GM12875 (cell line): Measurements from ENCODE around the gene TMEFF1.

Source experiments
- H3K4me3 ChIP-seq: one replicate; pipeline ENCODE4 v1.5.1; 2011; ENCODE audit warnings: low read depth, low read length, control low read depth
- TF ChIP-seq, protein P1 (sequence below): IDR thresholded peaks from 2 replicates; pipeline ENCODE4 v1.5.1; 2011; ENCODE audit warnings: low read depth, mild to moderate bottlenecking, control low read depth, inconsistent platforms, low read length, moderate library complexity, borderline replicate concordance; ENCODE audit not compliant: insufficient read depth

Gene TMEFF1

DNA sequence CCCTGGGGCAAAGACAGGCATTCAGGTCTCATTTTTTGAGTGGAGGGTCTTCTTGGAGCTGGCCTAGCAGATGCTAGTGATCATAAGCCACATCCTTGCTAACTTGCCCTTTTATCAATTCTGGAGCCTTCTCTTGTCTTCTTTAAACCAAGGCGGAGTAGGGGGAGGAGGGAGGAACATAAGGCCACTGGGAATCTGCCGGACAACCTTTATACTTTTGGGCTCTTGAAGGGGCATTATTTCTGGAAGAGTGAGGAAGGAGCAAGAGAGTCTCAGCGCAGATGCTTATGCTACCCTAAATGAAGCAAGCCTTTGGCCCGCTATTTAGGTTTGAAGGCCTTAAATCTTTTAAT lies 2.0 kb downstream of the TMEFF1 start:
- H3K4me3 ChIP-seq, result no peak overlapping the region
- TF ChIP-seq, protein P1, sequence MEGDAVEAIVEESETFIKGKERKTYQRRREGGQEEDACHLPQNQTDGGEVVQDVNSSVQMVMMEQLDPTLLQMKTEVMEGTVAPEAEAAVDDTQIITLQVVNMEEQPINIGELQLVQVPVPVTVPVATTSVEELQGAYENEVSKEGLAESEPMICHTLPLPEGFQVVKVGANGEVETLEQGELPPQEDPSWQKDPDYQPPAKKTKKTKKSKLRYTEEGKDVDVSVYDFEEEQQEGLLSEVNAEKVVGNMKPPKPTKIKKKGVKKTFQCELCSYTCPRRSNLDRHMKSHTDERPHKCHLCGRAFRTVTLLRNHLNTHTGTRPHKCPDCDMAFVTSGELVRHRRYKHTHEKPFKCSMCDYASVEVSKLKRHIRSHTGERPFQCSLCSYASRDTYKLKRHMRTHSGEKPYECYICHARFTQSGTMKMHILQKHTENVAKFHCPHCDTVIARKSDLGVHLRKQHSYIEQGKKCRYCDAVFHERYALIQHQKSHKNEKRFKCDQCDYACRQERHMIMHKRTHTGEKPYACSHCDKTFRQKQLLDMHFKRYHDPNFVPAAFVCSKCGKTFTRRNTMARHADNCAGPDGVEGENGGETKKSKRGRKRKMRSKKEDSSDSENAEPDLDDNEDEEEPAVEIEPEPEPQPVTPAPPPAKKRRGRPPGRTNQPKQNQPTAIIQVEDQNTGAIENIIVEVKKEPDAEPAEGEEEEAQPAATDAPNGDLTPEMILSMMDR, result no peak

DNA sequence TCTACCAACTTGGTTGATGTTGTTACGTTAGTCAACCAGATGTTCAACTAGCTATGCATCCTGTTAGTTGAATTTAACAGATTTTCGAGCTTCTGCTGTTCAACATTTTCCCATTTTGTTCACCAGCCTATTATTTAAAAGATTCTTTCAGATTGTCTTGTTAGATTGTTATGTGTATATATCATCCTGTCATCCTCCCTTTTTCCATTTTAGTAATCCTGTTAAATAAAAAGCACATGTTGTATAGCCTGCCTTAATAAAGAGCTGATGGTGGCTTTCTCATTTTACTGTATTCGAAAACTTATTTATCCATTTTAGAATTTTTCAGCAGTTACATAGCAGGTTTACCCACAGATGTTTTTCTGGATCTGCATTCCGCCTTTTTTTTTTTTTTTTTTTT lies 4.3 kb downstream of the TMEFF1 start:
- H3K4me3 ChIP-seq, result no peak overlapping the region
- TF ChIP-seq, protein P1, result no peak

DNA sequence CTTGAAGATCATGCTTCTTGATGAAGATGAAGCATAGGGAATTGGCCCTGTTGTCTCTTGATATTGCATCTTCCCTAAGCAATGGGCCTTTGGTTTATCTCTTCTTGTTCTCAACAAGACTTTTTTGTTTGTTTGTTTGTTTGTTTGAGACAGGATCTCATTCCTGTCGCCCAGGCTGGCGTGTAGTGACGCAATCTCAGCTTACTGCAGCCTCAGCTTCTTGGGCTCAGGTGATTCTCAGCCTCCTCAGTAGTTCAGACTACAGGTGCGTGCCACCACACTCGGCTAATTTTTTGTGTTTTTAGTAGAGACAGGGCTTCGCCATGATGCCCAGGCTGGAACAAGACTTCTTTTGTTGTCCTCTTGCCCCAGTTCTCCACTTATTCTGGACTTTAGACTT lies 5.2 kb downstream of the TMEFF1 start:
- no peak overlapping the region for H3K4me3 ChIP-seq
- TF ChIP-seq, protein P1, result no peak

DNA sequence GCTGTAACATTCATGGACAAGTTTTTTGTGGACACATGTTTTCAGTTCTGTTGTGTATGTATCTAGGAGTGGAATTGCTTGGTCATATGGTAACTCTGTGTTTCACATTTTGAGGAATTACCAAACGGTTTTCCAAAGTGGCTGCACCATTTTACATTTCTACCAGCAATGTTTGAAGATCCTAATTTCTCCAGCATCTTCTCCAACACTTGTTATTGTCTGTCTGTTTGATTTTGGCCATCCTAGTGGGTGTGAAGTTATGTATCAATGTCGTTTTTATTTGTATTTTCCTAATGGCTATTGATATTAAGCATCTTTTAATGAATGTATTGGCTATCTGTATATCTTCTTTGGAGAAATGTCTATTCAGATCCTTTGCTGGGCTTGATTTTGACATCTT lies 6.9 kb downstream of the TMEFF1 start:
- TF ChIP-seq, protein P1, result no peak
- H3K4me3 ChIP-seq, result no peak overlapping the region

DNA sequence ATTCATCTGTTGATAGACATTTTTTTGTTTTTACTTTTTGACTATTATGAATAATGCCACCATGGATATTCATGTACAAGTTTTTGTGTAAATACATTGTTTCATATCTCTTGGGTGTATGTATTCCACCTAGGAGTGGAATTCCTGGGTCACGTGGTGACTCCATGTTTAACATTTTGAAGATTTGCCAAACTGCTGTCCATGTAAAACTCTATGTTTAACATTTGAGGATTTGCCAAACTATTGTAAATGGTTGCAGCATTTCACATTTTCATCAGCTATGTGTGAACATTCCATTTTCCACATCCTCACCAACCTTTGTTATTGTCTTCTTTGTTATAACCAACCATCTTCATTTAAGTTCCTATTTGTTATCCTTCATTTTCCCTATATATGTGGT lies 12.2 kb downstream of the TMEFF1 start:
- no peak overlapping the region for H3K4me3 ChIP-seq

DNA sequence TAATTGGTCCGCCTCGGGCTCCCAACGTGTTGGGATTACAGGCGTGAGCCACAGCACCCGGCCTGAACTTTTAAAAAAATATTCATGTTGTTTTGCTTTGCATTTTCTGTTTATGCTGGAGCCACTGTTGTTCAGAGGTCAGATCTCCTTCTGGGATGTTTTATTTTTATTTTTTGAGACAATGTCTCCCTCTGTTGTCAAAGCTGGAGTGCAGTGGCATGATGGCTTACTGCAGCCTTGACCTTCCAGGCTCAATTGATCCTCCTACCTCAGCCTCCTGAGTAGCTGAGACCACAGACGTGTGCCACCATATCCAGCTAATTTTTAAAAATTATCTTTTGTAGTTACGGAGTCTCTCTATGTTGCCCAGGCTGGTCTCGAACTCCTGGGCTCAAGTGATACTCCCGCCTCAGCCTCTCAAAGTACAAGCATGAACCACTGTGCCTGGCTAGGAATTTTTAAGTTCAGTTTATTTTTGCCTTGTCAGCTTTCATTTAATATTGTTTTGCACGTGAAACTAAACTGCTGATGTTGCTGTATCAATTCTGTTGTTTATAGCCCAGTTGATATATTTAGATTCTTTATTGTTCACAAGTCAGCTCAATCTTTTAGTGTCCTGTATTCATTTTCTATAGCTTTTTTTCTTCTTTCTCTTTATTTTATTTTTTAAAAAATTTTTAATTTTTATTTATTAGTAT lies 13.7 kb downstream of the TMEFF1 start:
- TF ChIP-seq, protein P1, result no peak
- H3K4me3 ChIP-seq, result no peak overlapping the region

More for the DNA sequence above, 12.2 kb downstream of the TMEFF1 start:
- TF ChIP-seq, protein P1, result no peak

DNA sequence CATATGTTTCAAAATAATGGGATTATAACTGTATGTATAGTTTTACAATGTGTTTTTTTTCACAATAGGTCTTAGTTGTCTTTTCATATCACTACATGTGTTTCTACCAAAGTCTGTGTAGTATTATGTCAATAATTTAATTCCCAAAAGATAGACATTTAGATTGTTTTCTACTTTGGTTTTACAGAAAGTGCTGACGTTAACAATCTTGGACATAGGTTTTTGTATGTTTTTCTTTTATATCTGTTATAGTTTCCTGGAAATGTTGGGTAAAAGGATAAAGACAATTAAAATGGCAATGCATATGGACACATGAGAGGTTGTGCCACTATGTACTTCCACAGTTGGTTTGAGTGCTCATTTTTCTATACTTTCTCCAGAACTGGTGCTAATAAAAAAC lies 15.2 kb downstream of the TMEFF1 start:
- no peak overlapping the region for H3K4me3 ChIP-seq
- TF ChIP-seq, protein P1, result no peak
